ENCODE data around the gene CDKL4.
A peak's percentile ranks its signal among the peaks of the same experiment; 100 is the strongest.
"Not testable (repeated sequence)": the region's sequence is repeated elsewhere in the genome, so short reads cannot be mapped to it uniquely, and the experiment has no call there.

CDKL4 gene

GRCh38 chr2:39243469-39244123, at the start of gene CDKL4:
TSS of gene CDKL4 (minus strand) at chr2:39243970.
- DNase-seq, result no peak

DNA sequence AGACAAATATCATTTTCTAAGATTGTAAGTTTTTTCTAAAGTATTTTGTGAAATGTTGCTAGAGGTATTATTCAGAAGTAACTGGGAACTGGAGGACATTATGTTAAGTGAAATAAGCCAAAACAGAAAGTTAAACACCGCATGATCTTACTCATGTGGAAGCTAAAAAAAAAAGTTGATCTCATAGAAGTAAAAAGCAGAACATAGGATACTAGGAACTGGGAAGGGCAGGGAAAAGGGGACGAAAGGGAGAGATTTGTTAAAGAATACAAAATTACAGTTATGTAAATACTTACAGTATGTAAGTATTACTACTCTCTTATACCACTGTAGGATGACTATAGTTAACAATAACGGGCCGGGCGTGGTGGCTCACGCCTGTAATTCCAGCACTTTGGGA, 46.7 kb upstream of the CDKL4 start:
- DNase-seq, result no peak

DNA sequence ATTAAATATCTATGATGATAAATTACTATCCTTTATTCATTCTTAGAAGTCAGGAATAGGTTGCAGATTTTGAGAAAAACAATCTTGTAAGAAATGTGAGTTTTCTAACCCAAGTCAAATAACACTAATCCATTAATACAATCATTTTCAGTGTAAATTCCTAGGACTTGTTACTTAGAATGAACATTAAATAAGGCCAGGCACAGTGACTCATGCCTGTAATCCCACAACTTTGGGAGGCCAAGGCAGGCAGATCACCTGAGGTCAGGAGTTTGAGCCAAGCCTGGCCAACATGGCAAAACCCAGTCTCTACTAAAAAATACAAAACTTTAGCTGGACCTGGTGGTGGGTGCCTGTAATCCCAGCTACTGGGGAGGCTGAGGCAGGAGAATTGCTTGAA, 45.8 kb upstream of the CDKL4 start:
- DNase-seq, result no peak

- no peak for DNase-seq
These were observed 39.8 kb upstream of the CDKL4 start for GRCh38 chr2:39283561-39283960.

DNA sequence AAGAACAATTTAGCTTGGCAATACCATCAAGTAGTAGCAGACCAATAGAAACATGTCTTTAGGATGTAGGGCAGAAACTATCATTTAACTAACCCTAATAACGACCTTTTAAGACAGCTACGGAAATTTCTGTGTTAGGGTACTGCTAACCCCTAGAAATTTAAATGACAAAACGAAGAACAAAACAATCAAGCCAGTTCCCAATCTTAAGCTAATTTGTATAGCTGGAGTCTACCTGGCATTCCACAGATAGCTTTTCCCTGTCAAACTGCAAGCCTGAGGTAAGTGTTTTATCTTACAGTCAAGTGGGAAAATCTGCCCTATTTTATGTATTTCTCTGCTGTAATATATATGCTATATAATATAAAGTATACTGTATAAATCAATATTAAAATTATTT, 37.6 kb upstream of the CDKL4 start:
- no peak for DNase-seq

GRCh38 chr2:39275016-39275415, 31.2 kb upstream of the CDKL4 start:
- no peak for DNase-seq

- DNase-seq, result no peak
These were observed 26.2 kb upstream of the CDKL4 start for GRCh38 chr2:39269941-39270340.

DNA sequence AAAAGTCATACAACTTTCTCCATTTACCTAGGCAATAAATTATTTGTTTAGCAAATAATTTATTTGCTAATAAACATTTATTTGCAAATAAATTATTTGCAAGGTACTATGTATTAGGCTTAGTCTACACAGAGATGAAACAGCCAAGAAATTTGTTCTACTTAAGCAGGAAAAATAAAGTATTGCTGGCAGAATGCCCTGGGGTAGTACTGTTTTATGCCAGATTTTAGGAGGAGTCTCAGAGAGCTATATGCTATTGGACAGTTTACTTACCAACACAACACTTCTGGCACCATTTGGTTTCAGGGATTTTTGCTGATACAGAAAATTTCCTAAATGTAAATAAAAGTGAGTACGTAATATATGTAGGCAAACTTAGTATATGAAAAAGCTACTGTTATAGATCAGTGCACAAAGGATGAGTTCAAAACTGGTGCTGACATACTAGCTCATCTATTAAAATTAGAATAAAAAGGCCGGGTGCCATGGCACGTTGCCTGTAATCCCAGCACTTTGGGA, 23.2 kb upstream of the CDKL4 start:
- DNase-seq, result no peak

DNA sequence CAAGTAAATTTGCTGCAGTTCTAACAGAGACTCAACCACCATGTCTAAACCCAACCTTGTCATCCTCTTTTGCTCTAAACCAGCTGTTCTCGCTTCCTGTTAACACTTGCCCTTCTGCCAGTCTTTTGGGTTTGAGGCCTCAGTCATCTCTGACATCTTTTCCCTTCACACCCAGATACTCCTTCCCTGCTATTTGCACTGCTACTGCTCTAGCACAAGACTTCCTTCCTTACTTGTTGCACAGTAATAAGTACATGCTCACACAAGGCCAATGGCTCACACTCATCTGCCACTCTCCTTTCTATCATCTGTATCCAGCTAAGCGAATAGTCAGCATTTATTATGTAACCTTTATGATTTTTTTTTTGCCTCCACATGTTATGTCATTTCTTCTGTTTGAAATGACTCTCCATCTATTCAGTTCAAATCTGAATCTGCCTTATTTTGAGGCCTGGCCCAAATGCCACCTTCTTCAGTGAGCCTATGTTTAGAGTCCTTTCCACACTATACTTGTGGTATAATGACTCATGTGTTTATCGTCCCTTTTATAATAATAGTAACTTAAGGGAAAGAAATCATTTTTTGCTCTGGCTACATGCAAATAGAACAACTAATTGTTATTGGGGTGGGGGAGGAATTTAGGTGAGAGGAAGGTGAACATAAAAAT, 22.5 kb upstream of the CDKL4 start:
- peak; percentile 76 for DNase-seq

GRCh38 chr2:39265315-39265714, 21.5 kb upstream of the CDKL4 start:
- no peak for DNase-seq

GRCh38 chr2:39264733-39265132, 21.0 kb upstream of the CDKL4 start:
- no peak for DNase-seq

GRCh38 chr2:39260087-39260486, 16.3 kb upstream of the CDKL4 start:
- DNase-seq, result no peak

- no peak for DNase-seq
These were observed 12.3 kb upstream of the CDKL4 start for GRCh38 chr2:39256040-39256439.

- DNase-seq, result no peak
These were observed 9.2 kb upstream of the CDKL4 start for GRCh38 chr2:39252888-39253518.

DNA sequence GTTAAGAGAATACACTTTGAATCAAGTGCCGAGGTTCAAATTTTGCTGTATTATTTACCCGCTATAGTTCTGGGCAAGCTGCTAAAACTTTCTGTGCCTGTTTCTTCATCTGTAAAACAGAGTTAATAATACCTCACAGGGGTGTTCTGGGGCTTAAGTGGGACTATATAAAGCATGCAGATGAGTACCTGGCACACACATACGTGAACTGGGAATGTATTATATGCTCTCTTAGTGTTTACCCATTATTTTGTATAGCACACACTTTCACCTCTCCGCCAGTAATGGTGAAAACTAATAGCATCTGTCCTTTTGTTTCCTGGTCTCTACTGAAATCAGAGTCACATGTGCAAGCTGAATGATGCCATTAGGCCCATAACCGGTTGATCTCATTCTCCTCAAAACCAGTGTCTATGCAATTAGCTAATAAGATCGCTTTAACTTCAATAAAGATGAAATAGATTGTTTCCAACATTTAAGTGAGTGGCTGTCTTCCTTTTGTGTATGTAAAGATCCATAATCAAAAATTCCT, 3.8 kb upstream of the CDKL4 start:
- no peak for DNase-seq

GRCh38 chr2:39246382-39246980, 2.7 kb upstream of the CDKL4 start:
- DNase-seq, result no peak

- DNase-seq, result peak; percentile 30
These were observed 1.3 kb upstream of the CDKL4 start for GRCh38 chr2:39244963-39245625.

DNA sequence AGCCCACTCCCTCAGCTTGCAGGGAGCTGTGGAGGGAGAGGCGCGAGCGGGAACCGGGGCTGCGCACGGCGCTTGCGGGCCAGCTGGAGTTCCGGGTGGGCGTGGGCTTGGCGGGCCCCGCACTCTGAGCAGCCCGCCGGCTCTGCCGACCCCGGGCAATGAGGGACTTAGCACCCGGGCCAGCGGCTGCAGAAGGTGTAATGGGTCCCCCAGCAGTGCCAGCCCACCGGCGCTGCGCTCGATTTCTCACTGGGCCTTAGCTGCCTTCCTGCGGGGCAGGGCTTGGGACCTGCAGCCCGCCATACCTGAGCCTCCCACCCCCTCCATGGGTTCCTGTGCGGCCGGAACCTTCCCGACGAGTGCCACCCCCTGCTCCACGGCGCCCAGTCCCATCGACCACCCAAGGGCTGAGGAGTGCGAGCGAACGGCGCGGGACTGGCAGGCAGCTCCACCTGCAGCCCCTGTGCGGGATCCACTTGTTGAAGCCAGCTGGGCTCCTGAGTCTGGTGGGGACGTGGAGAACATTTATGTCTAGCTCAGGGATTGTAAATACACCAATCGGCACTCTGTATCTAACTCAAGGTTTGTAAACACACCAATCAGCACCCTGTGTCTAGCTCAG, 582 bp upstream of the CDKL4 start:
- DNase-seq, result not testable (repeated sequence)

DNA sequence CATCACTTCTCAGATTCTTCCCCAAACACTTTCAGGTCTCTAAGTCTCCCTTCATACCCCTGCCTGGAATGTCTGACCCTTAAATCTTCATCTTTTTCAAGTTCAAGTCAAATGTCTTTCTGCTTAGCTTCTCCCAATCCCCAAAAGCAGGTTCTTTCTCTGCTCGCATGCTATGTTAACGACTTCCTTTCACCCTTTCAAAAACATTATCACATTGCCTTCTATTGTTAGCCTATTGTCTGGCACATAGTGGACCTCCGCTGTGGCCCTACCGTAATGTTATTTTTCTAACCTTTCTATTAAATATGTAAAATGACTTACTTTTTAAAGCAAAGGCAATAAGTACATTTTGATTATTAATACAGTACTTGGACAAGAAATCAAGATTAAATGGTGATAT, 2.2 kb downstream of the CDKL4 start:
- DNase-seq, result no peak

GRCh38 chr2:39240758-39241157, 3.0 kb downstream of the CDKL4 start:
- no peak for DNase-seq

DNA sequence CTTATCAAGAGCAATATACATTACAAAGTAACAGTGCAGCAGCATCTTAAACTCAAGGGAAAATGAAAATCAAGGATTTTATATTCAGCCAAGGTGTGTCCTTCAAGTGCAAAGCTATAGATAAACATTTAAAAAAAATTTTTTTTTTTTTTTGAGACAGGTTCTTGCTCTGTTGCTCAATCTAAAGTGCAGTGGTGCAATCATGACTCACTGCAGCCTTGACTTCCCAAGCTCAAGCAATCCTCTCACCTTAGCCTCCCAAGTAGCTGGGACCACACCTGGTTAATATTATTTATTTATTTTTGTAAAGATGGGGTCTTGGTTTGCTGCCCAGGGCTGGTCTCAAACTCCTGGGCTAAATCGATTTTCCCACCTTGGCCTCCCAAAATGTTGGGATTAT, 9.0 kb downstream of the CDKL4 start:
- DNase-seq, result no peak

DNA sequence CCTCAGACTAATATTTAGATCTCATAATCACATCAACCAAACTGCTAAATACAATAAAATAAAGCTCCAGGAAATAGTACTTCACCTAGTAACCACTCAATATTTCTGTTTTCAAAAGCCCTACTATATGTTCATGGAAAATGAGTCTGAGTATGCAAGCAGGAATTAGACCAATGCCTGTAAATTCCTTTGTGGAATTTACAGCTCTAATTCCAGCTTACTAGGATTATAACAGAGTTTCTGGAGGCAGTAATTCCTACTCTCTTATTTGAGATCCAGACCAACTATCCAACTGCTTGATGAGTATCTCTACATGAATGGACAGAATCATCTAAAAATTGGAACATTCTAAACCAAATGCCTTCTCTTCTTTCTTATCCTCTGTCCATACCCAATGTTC, 11.6 kb downstream of the CDKL4 start:
- no peak for DNase-seq
